NCI-H82 (cell line): ENCODE results near the gene NPEPL1.
A peak's percentile ranks its signal among the peaks of the same experiment; 100 is the strongest.

Experiments
- DNase-seq: peaks from one replicate; lab custom pipeline; 2025; lab: John Stamatoyannopoulos, UW

NPEPL1 gene

GRCh38 chr20:58684291-58684690, 8.3 kb upstream of the NPEPL1 start:
- DNase-seq: no peak

- DNase-seq: no peak
These were observed 6.6 kb upstream of the NPEPL1 start for GRCh38 chr20:58685988-58686387.

- no peak for DNase-seq
These were observed 4.2 kb upstream of the NPEPL1 start for GRCh38 chr20:58688414-58688813.

- peak; percentile 63 for DNase-seq
These were observed 3.8 kb upstream of the NPEPL1 start for GRCh38 chr20:58688840-58689239.

- DNase-seq: peak; percentile 61
These were observed 2.0 kb upstream of the NPEPL1 start for GRCh38 chr20:58690396-58691135.

GRCh38 chr20:58691773-58692578, 624 bp upstream of the NPEPL1 start:
- DNase-seq: no peak

- peak; percentile 19 for DNase-seq
These were observed 816 bp downstream of the NPEPL1 start for GRCh38 chr20:58693226-58694006.

- DNase-seq: no peak
These were observed 1.9 kb downstream of the NPEPL1 start for GRCh38 chr20:58694241-58695083.

- peak; percentile 38 for DNase-seq
These were observed 2.6 kb downstream of the NPEPL1 start for GRCh38 chr20:58695084-58695722.

- no peak for DNase-seq
These were observed 3.3 kb downstream of the NPEPL1 start for GRCh38 chr20:58695895-58696375.

GRCh38 chr20:58696411-58696961, 3.9 kb downstream of the NPEPL1 start:
- DNase-seq: no peak

GRCh38 chr20:58697201-58697866, 4.7 kb downstream of the NPEPL1 start:
- no peak for DNase-seq

GRCh38 chr20:58697867-58698703, 5.5 kb downstream of the NPEPL1 start:
- no peak for DNase-seq

- no peak for DNase-seq
These were observed 6.4 kb downstream of the NPEPL1 start for GRCh38 chr20:58698741-58699622.

GRCh38 chr20:58699623-58700107, 7.1 kb downstream of the NPEPL1 start:
- no peak for DNase-seq

- no peak for DNase-seq
These were observed 7.7 kb downstream of the NPEPL1 start for GRCh38 chr20:58700121-58700821.

- DNase-seq: no peak
These were observed 8.2 kb downstream of the NPEPL1 start for GRCh38 chr20:58700823-58701222.
